ENCODE data around the gene IRAG1.

The IRAG1 gene

GRCh38 chr11:10670099-10670498 lies 23.5 kb downstream of the IRAG1 start:
- in situ Hi-C loops (cut with MboI; ENCODE audit: low sequenced_read_pairs) = no loop called here

- in situ Hi-C loops (cut with MboI; ENCODE audit: low sequenced_read_pairs) = loop anchor here (10.0 kb wide), 1 partner anchor 55 kb away; no protein-coding TSS in a partner anchor
Observed at GRCh38 chr11:10669258-10670033, 24.1 kb downstream of the IRAG1 start.

GRCh38 chr11:10667521-10667885 lies 26.1 kb downstream of the IRAG1 start:
- in situ Hi-C loops (cut with MboI; ENCODE audit: low sequenced_read_pairs) = loop anchor here (10.0 kb wide), 1 partner anchor 57 kb away; no protein-coding TSS in a partner anchor

DNA sequence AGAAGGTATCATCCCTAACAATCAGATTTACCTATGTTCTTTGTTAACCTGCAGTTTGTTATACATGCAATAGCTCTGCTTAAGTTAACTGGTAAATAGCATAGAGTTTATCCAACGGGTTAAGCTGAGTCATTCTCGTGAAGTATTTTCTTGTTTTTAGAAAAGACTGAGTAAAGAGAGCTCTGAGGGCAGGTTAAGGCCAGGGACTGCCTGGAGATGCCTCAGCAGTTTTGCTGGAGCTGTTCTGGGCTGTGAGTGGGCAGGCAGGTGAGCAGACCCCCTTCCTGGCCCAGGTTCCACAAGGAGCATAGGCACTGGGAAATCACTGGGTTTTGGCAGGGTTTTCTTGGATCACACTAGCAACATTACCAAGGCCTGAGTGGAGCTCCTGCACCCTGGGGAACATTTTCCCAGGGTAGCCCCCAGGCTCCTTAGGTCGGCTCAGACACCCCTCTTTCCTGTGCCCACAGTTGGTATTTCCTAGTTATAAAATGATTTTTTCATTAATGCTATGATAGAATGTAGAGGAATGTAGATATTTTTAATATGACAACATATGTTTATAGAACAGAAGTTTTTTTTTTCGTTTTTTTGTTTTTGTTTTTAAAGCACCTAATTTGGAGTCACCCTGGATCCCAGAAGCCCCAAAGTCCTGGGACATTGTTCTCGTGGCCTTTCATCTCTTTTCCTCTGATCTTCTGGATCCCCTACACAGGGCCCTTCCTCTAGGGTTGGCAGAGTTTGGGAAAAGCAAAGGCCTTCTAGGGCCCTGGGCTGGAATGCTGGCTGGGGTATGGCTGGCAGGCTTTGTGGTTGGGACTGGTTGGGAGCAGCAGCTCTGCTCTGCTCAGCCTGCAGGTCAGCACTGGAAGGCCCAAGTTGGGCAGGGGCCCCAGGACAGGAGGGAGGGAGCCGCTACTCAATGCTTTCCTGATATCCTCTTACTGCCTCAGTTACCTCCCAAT lies 26.7 kb downstream of the IRAG1 start:
- in situ Hi-C loops (cut with MboI; ENCODE audit: low sequenced_read_pairs) = loop anchor here (10.0 kb wide), 1 partner anchor 58 kb away; no protein-coding TSS in a partner anchor

- in situ Hi-C loops (cut with MboI; ENCODE audit: low sequenced_read_pairs) = loop anchor here (10.0 kb wide), 1 partner anchor 60 kb away; no protein-coding TSS in a partner anchor
Observed at GRCh38 chr11:10664496-10664895, 29.1 kb downstream of the IRAG1 start.

DNA sequence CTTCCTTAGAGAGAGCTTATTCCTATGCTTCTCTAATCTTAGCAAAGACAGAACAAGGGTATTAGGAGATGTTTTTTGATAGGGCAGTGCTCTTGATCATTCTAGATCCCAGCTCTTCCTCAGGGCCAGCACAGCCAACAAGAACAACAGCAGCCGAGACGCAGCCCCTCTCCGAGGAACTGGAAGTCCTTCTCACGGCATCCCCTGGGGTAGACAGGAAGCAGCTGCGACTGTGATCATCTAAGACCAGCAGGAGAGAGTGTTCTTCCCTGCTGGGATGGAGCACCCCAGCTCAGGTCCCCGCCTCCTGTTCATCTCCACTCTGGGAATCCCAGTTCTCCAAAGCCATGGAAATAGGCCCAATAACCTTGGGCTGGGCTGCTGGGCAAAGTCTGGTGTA lies 29.6 kb downstream of the IRAG1 start:
- in situ Hi-C loops (cut with MboI; ENCODE audit: low sequenced_read_pairs) = loop anchor here (10.0 kb wide), 1 partner anchor 61 kb away; no protein-coding TSS in a partner anchor

GRCh38 chr11:10663365-10663764 lies 30.2 kb downstream of the IRAG1 start:
- in situ Hi-C loops (cut with MboI; ENCODE audit: low sequenced_read_pairs) = loop anchor here (10.0 kb wide), 1 partner anchor 61 kb away; no protein-coding TSS in a partner anchor

- in situ Hi-C loops (cut with MboI; ENCODE audit: low sequenced_read_pairs) = loop anchor here (10.0 kb wide), 1 partner anchor 64 kb away; no protein-coding TSS in a partner anchor
Observed at GRCh38 chr11:10660323-10660722, 33.2 kb downstream of the IRAG1 start.

DNA sequence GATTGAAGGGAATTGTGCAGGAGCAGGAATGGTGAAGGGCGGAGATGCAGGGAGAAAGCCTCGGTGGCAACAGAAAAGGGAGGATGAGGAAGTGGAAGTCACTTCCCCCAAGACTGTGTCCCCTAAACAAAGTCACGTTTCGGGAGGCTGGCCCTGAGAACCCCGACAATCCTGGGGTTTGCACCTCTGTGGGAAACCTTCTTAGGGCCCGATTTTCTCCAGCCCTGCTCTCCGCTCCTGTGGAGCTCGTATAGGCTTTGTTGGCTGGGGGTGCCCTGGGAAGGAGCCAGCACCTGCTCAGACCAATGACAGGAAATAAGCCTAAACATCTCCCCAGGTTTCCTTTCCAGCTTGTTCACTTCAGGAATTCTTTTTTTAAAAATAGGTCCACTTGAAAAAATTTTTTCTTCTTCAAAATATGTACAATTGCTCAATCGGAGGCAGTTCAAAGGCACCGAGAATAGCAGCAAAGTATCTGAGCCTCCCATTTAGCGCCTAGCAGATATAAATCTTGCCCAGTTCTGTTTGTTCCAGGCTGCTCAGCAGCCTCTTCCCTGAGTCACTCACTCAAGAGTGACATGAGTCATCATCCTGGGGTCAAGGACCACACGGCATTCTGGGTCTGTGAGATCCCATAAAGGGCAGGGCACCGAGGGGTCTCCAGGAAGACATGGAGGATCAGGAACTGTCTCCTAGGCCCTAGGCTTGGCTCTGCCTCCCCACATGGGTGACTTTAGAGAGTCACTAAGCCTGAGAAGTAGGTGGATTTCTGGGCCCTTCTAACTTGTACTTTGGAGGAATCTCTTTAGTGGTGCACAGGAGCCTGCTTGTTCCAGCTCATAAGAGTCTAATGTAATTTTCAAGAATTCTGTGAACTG lies 34.0 kb downstream of the IRAG1 start:
- in situ Hi-C loops (cut with MboI; ENCODE audit: low sequenced_read_pairs) = loop anchor here (10.0 kb wide), 1 partner anchor 65 kb away; no protein-coding TSS in a partner anchor

DNA sequence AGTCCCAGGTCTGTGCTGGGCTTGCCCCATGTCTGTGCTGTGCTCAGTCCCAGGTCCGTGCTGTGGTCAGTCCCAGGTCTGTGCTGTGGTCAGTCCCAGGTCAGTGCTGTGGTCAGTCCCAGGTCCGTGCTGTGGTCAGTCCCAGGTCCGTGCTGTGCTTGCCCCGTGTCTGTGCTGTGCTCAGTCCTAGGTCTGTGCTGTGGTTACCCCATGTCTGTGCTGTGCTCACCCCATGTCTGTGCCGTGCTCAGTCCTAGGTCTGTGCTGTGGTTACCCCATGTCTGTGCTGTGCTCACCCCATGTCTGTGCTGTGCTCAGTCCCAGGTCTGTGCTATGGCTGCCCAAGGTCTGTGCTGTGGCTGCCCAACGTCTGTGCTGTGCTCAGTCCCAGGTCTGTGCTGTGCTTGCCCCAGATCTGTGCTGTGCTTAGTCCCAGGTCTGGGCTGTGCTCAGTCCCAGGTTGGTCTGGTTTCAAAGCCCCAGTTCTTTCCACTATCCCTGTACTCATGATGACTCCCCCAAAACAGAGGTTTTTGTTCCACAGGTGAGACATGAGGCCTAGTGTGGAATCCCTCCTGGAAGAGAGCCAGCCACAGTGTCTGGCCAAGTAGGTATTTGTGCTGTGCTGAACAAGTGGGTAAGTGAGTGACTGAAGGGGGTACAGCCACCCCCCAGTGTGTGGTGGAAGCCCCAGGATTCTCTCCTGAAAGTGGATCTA lies 34.8 kb downstream of the IRAG1 start:
- in situ Hi-C loops (cut with MboI; ENCODE audit: low sequenced_read_pairs) = no loop called here

GRCh38 chr11:10657308-10658271 lies 36.0 kb downstream of the IRAG1 start:
- in situ Hi-C loops (cut with MboI; ENCODE audit: low sequenced_read_pairs) = no loop called here

DNA sequence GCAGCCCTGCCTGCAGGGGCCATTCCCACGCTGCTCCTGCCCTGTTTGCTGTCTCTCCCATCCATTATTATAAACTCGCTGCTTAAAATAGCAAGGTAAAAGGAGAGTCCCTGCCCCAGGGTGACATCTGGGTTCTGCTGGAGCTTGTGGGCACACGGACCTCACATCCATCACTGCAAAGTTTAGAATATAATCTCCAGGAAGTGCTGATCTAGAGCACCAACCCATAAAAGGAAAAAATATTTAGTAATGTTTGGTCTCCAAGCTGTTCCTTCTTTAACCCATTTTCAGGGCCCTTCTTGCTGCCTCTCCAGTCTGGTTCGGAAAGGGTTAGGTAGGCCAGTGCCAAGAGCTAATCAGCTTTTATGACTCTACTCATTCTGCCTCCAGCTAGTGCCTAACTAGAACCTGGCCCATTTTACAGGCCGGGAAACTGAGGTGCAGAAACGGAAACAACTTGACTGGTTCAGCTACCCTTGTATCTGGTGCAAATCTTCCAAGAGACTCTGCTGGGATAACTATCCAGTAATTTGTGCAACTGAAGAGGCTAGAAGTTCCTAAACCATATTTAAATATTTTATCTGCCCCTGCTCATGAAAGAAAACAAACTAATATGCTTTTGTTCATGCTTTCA lies 37.5 kb downstream of the IRAG1 start:
- in situ Hi-C loops (cut with MboI; ENCODE audit: low sequenced_read_pairs) = no loop called here

- in situ Hi-C loops (cut with MboI; ENCODE audit: low sequenced_read_pairs) = no loop called here
Observed at GRCh38 chr11:10655227-10655626, 38.3 kb downstream of the IRAG1 start.

- in situ Hi-C loops (cut with MboI; ENCODE audit: low sequenced_read_pairs) = no loop called here
Observed at GRCh38 chr11:10654811-10655150, 38.8 kb downstream of the IRAG1 start.

- in situ Hi-C loops (cut with MboI; ENCODE audit: low sequenced_read_pairs) = no loop called here
Observed at GRCh38 chr11:10653946-10654810, 39.4 kb downstream of the IRAG1 start.

DNA sequence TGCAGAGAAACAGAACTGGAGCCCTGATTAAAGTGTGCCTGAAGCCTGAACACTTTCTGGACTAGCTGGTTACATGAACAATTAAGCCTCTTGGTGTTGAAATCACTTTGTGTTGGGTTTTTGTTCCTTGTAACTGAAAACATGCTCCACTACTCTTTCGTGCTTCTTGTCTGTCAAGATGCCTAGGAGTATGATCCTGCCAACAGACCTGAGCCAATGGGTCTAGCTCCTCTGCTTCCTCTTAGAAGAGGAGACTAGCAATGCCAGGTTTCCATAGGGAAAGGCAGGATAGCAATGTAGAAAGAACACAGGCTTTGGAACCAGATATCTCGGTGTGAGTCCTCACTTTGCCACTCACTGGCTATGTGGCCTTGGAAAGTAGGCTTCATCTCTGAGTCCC lies 40.3 kb downstream of the IRAG1 start:
- in situ Hi-C loops (cut with MboI; ENCODE audit: low sequenced_read_pairs) = no loop called here

DNA sequence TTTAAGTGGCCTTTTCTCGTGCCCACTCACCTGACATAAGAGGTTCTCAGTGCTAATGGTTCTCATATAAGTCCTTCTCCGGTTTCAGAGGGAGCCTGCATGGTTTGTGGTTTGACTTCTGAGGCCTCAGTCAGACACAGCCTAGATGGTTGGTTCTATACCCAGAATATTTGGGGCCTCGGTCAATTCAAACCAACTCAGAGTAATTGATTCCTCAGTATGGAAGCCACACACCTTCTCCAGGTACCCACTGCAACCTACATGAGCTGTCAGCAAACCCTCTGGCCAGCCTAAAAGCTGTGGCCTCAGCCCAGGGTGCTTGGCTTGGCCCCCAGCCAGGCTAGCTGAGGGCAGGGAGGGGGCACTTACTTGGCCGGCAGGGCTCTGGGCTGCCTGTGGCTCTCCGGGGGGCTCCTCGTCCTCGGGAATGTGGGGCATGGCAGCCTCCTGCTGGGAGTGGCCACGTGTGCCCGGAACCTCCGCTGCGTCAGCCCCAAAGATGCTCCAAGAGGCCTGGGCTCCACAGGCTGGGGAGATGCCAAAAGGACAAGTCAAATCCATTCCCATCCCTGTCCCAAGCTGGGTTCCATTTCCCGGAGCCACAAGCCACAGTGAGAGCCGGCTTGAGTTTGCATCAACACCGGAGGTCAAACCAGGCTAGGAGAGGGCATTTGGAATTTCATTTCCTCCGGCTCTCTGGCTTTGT lies 41.7 kb downstream of the IRAG1 start:
- in situ Hi-C loops (cut with MboI; ENCODE audit: low sequenced_read_pairs) = no loop called here

Data from HL-60/S4 treated with retinoic acid at 250 ng/mL for 4 days and 3 days (cell line).